ENCODE data around the gene NIPA2.

GRCh38 chr15:22796079-22796478, 42.4 kb upstream of the NIPA2 start:
- no peak for TF ChIP-seq POLR2AphosphoS5 (IDR thresholded peaks at IDR 0.05; ENCODE audit: low read depth, low read length)
- TF ChIP-seq TAF1 (IDR thresholded peaks at IDR 0.05; ENCODE audit: borderline replicate concordance, low read depth, low read length), result no peak
